HG02678 (cell line): Measurements from ENCODE around the gene NMRAL1.

Experiments used
- ATAC-seq: cut with Tn5 transposase; IDR thresholded peaks from one replicate; pipeline ENCODE4 v1.9.1; 2021; ENCODE audit warnings: mild to moderate bottlenecking, moderate library complexity; ENCODE audit not compliant: unreplicated experiment

NMRAL1 gene

GRCh38 chr16:4474192-4474961 is at the start of gene NMRAL1:
TSS of gene NMRAL1 (minus strand) at chr16:4474625. CDS start at chr16:4474132, 493 bp downstream.
- ATAC-seq, result peak; percentile 46

DNA sequence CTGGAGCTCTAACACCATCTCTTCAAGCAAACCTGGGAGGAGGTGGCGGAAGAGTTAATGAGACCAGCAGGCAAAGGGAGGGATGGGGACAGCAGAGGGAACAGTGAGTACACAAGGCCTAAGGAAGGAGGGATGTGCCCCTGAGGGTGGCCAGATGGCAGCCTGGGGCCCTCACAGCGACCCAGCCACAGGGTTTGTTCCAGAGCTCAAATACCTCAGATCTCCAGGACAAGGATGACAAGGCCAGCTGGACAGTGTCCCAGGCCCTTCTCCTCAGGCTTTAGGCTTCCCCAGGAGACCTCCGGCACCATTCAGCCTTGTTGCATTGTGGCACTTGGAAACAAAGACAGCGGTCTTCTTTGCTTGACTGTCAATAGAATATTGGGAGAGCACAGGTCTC is 49.3 kb upstream of the NMRAL1 start:
- ATAC-seq, result no peak

GRCh38 chr16:4522051-4522581 is 47.7 kb upstream of the NMRAL1 start:
- ATAC-seq, result no peak

DNA sequence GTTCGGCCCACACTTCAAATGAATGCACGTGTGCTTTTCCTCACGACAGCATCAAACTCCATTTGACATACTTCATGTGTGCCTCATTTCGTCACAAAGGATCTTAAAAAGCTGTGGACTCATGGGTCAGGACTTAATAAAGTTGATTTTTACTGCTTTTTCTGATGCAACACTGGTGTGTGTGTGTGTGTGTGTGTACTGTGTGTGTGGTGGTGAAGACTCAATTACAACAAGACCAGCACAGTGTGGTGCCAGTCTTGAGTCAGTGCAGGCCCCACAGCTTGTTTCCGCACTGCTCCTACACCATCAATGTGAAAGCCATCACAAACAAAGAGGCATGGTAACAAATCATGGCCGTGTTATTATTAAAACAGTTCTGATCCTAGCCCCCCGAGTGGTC is 46.5 kb upstream of the NMRAL1 start:
- no peak for ATAC-seq

DNA sequence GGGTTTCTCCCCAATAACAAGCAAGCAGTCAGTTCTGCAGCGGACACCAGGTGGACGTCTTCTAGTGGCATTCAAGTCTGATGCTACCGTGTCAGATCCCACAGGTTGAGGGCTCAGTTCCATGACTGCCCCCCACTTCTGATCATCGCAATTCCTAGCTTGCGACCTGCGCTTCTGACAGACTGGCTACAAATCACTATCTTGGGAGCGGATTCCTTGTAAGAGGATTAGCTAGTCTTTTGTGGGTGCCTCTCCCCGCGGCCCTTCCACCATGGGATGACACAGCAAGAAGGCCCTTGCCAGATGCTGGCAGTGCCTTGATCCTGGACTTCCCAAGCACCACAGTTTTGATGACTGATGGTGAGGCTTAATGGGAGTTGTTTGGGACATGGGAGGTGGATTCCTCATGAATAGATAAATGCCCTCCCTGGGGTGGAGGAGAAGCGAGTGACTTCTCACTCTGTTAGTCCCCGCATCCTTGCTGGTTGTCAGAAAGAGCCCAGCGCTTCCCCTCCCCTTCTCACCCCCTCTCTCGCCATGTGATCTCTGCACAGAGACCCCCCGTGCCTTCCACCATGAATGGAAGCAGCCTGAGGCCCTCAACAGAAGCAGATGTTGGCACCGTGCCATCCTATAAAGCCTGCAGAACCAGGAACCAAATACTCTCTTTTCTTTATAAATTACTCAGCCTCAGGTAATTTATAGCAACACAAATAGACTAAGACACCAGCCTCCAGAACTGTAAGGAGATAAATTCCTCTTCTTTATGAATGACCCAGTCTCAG is 45.0 kb upstream of the NMRAL1 start:
- ATAC-seq, result no peak

DNA sequence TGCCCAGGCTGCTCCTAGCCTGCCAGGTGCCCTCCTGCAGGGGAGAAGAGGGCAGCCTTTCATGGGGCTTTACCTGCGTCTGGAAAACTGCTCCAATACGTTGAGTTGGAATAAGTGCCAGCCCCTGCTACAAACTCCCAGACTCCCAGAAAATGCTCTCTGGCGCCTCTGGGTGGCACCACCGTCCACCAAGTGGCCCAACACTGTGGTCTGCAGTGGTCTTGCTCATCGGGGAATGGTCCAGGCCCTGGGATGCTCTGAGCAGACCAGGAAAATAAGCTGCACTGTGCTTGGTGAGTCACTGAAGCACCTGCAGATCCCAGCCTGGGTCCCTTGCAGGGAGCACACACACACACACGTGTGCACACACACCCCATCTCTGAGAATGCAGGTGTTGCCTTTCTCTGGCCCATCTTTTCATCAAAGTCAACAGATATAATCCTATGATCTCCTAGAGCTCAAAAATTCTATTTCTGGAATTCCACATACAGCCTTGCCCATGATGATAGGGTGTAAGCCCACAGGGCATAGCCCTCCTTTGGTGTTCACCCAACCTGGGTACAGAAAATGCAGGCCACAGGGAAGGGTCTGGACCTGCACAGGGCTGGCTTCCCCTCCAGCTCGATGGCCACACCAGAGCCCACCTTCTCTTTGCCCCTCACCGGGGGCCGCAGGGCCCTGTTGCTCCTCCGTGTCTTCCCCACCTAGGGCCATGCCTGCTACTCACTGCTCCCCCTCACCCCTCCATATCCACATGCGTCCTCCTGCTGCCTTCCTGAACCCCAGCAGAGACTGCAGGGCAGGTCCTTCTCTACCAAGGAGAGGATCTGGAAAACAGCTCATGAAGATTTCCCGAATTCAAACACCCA is 43.6 kb upstream of the NMRAL1 start:
- ATAC-seq, result no peak

GRCh38 chr16:4515611-4516233 is 41.3 kb upstream of the NMRAL1 start:
- ATAC-seq, result no peak

GRCh38 chr16:4514606-4515005 is 40.2 kb upstream of the NMRAL1 start:
- no peak for ATAC-seq

- ATAC-seq, result no peak
These were observed 39.5 kb upstream of the NMRAL1 start for GRCh38 chr16:4513881-4514280.

- no peak for ATAC-seq
These were observed 38.8 kb upstream of the NMRAL1 start for GRCh38 chr16:4513086-4513860.

- no peak for ATAC-seq
These were observed 38.0 kb upstream of the NMRAL1 start for GRCh38 chr16:4512473-4512872.

DNA sequence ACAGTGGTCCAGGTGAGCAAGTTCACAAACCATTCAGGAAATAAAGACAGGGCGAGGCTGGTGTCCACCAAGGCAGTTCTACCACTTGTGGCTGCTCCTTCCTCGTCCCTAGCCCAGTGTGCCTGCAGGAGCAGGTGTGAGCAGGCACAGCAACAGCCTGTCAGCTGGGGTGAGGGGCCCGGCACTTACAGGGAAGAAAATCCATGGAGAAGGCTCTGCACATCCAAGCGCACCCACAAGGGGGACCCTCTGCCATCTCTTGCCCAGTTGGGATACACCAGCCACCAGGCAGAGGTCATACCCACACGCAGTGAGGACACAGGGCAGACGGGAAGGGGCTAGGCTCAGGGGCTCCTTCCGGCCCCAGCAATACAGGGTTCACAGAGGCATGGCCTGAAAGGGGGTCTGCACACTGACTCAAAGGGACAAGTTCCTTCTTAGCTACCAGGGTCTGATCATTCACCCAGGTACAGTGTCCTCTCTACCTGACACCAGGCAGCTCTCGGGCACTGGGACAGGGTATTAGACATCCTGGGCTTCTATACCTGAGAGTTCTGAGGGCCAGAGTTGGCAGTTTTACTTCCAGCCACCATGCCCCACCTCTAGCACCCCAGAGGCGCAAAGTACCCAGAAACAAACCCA is 37.1 kb upstream of the NMRAL1 start:
- no peak for ATAC-seq

GRCh38 chr16:4510747-4511426 is 36.5 kb upstream of the NMRAL1 start:
- no peak for ATAC-seq

DNA sequence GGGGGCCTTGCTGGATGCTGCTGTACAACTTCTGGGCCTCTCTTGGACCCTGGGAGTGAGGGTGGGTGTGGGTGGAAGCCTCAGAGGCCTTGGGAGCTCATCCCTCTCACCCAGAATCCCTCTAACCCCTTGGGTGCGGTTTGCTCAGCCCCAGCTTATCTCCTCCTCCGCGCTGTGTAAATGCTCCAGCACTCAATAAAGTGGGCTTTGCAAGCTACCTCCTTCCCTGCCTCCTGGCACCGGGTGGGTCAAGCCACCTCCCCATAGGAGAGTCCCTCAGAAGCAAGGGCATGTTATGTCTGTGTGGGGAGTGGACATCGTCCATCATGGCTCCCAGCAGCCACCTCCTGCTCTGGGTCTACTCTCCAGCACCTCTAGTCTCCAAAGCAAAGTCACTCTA is 35.7 kb upstream of the NMRAL1 start:
- ATAC-seq, result no peak

GRCh38 chr16:4509420-4509819 is 35.0 kb upstream of the NMRAL1 start:
- no peak for ATAC-seq

DNA sequence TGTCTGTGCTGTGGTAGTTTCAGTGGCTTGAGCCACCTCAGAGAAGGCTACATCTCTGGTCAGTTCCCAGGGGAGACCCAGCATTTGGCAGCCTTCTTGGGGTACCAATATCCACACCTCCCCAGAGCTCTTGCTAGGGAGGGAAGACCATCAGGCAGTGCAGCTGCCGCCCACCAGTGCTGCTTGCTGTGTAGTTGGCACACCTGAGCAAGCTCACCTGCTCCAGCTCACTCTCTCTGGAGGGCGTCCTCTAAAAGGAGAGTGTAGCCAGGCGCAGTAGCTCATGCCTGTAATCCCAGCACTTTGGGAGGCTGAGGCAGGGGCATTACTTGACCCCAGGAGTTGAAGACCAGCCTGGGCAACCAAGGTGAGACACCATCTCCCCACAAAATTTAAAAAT is 34.4 kb upstream of the NMRAL1 start:
- no peak for ATAC-seq

GRCh38 chr16:4507588-4508345 is 33.3 kb upstream of the NMRAL1 start:
- no peak for ATAC-seq

DNA sequence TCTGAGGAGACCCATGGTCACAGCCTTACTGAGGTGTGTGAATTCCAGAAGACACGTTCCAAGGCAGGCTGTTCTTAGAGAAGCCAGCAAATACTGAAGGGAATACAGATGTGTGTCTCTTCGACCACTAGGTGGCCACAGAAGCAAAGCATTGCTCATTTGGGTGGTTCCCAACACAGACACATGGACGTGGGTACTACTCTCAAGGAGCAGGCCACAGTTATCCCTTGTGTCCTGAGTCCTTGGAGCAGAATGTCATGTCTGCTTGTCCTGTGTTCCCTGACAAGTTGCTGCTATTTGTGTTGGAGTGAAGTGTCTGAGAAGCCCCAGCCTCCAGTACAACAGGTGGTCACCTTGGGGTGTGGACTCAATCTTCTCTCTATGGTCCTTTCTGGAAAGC is 32.0 kb upstream of the NMRAL1 start:
- ATAC-seq, result no peak
